HL-60 (cell line): Measurements from ENCODE around the gene TOP3A.

Experiments used
- CTCF ChIP-seq: IDR thresholded peaks from one replicate; pipeline ENCODE4 v1.5.1; 2011; ENCODE audit warnings: low read length, control low read depth, inconsistent platforms; ENCODE audit not compliant: insufficient read depth
- POLR2AphosphoS5 ChIP-seq: IDR thresholded peaks from 2 replicates; pipeline ENCODE4 v1.6.1; 2012; ENCODE audit warnings: low read depth
- REST ChIP-seq: IDR thresholded peaks from 2 replicates; pipeline ENCODE4 v1.6.1; 2012; ENCODE audit warnings: low read depth; ENCODE audit not compliant: insufficient replicate concordance

GRCh38 chr17:18326039-18326438, 11.2 kb upstream of the TOP3A start:
- no peak for TF ChIP-seq CTCF
- no peak for TF ChIP-seq POLR2AphosphoS5
- no peak for TF ChIP-seq REST
